C4-2B (cell line): ENCODE data around the gene TREM2.

ENCODE experiments used
- H3K27ac ChIP-seq: fragments of 450-650 bp; 2 replicates; pipeline ENCODE4 v1.5.1; 2017
- CTCF ChIP-seq: fragments of 450-650 bp; conservative IDR thresholded peaks from 2 replicates; pipeline ENCODE4 v1.5.1; 2017; ENCODE audit warnings: mild to moderate bottlenecking
- ZFX ChIP-seq: fragments of 450-650 bp; IDR thresholded peaks from 2 replicates; pipeline ENCODE4 v1.6.1; 2017

Gene TREM2

DNA sequence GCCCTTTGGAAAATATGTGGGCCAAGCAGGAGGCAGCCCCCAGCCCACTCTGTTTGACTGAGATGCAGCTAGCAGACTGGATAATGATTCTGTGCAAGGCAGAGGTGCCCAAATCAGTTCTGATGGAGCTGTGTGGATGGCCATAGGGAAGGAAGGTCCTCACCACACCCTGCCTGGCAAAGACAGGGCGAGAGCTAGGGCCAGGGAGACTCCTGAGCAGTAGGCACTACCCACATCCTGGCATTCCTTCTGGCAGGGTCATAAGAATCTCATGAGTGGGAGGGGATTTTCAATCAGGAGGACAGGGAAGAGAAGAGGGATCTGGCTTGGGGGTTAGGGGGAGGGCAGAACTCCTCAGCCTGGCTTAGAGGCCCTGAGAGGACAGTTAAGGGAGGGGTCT lies 18.6 kb upstream of the TREM2 start:
- no peak overlapping the region for H3K27ac ChIP-seq
- TF ChIP-seq ZFX (no peak), CTCF (no peak)

- no peak overlapping the region for H3K27ac ChIP-seq
- TF ChIP-seq CTCF (no peak), ZFX (no peak)
These were observed 16.2 kb upstream of the TREM2 start for GRCh38 chr6:41179163-41179562.

DNA sequence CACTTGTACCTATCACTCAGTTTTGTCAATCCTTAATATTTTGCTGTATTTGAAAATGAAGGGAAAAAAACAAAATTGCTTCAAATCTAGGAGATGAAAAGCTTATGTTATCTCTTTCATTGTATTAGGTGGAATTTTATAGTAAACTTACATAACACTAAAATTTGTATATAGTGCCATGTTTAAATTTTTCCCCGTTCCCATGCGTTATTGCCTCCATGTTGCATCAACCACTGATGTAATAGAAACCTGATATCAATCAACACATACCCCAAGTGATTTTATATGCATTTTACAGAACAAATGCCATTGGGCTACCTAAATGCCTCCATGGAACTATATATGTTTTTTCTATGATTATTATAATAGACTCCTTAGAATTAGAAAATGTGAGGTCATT lies 14.8 kb upstream of the TREM2 start:
- TF ChIP-seq ZFX (no peak), CTCF (no peak)
- no peak overlapping the region for H3K27ac ChIP-seq

- no peak for TF ChIP-seq CTCF
- no peak for TF ChIP-seq ZFX
These were observed 14.4 kb upstream of the TREM2 start for GRCh38 chr6:41177287-41177686.

DNA sequence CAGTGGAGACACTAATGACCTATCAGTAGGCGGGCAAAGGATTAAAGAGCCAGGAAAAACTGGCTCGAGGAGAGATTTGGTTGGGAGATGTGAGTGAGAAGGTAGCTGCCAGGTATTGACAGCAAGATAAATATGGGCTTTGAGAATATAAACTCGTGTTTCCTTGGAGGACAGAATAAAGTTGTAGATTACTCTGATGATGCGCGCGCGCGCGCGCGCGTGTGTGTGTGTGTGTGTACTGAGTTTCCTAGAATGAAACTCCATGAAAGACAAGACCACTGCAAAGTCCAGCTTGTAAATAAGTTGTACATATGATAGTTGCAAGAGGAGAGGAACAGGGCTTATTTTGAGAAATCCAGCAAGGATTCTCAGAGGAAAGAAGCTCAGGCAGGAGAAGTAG lies 13.3 kb upstream of the TREM2 start:
- TF ChIP-seq ZFX (no peak), CTCF (no peak)
- no peak overlapping the region for H3K27ac ChIP-seq

More at GRCh38 chr6:41177287-41177686, 14.4 kb upstream of the TREM2 start:
- H3K27ac ChIP-seq, result no peak overlapping the region

- TF ChIP-seq CTCF, result no peak
- TF ChIP-seq ZFX, result no peak
- H3K27ac ChIP-seq, result no peak overlapping the region
These were observed 12.2 kb upstream of the TREM2 start for GRCh38 chr6:41175084-41175483.

GRCh38 chr6:41174610-41175009 lies 11.7 kb upstream of the TREM2 start:
- TF ChIP-seq CTCF, result no peak
- TF ChIP-seq ZFX, result no peak
- no peak overlapping the region for H3K27ac ChIP-seq
